HG03135 (cell line): ENCODE measurements around the gene GRIPAP1.
"Not testable (repeated sequence)": the region's sequence is repeated elsewhere in the genome, so short reads cannot be mapped to it uniquely, and the experiment has no call there.

ENCODE experiments used
- ATAC-seq: cut with Tn5 transposase; IDR thresholded peaks from one replicate; pipeline ENCODE4 v1.9.1; 2021; ENCODE audit warnings: mild to moderate bottlenecking, moderate library complexity; ENCODE audit not compliant: unreplicated experiment

Gene GRIPAP1

DNA sequence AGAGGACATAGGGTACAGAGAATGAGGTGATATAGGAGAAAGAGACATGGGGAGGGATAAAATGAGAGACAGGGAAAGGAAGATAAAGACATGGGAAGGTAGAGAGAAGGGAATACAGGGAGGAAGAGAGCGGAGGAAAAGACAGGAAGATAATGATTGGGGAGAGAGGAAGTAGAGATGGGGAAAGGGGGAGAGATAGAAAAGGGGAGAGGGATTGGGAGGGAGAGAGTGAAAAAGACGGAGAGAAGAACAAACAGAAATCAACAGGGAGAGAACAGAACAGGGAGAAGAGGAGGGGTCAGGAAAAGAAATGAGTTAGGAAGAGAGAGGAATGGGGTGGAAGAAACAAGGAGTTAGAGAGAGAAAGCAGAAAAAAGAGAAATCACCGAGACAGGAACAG is 4.6 kb downstream of the GRIPAP1 start:
- no peak for ATAC-seq

DNA sequence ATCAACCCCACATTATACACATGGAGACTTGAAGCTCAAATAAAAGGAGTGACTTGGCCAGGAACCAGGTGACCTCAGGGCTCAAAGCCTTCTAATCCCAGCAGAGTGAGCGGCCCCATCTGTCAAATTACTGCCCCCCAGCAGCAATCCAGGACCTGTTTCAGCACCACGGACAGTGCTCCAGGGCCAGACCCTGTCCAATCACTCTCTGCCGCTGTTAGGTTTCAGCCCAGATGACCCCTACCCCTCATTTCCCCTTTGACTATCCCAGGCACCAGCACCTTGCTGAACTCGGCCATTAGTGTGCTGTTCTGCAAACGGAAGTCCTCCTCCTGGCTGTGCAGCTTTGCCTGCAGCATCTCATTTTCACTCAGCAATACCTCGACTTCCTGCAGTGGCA is 5.1 kb downstream of the GRIPAP1 start:
- no peak for ATAC-seq

DNA sequence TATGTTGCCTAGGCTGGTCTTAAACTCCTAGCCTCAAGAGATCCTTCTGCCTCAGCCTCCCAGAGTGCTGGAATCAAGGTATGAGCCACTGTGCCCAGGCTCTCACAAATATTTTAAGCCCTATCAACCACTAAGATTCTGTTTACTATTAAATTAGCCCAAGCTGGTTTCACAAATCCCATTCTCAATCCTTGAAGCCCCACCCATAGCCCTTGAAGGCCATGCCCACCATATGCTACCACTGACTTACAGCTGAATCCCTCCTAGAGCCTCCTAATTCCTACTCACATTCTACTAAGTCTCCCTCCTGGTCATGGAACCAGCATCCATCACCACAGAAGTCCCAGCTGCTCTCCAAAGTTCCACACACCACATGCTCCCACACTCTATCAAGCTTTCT is 9.7 kb downstream of the GRIPAP1 start:
- ATAC-seq = no peak

DNA sequence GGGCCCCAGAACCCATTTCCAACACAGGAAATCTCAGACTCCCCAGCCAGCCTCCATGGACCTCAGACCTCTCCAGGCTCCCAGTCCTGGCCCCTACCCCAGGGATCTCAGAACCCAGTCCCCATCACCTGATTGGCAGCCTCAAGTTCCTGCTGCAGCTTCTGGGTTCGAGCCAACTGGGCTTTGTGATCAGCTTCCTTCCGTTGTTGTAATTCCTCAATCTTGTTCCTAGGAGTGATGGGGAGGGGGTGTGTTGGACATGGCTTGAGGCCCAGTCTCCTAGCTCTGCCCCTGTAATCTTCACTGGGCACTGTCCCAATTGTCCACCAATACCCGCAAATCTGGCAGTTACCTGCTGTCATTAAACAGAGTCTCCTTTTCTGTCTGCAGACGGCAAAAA is 12.6 kb downstream of the GRIPAP1 start:
- no peak for ATAC-seq

GRCh38 chrX:48983896-48984295 is 18.2 kb downstream of the GRIPAP1 start:
- ATAC-seq = no peak

DNA sequence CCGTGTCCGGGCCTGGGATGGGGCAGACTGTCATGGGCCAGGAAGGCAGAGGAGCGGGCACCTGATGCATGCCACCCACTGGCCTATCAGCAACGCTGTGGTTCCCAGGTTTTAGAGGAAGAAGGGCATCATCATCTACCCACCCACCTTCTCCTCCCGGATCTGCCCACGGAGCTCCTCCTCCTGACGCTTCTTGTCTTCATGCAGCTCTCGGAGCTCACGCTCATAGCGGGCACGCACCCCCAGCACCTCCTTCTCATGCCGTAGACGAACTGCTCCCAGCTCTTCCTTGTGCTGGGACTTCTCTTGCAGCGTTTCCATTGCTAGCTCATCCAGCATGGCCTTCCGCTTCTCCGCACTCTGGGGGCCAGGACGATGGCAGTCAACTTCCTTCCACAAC is 19.0 kb downstream of the GRIPAP1 start:
- ATAC-seq = no peak

DNA sequence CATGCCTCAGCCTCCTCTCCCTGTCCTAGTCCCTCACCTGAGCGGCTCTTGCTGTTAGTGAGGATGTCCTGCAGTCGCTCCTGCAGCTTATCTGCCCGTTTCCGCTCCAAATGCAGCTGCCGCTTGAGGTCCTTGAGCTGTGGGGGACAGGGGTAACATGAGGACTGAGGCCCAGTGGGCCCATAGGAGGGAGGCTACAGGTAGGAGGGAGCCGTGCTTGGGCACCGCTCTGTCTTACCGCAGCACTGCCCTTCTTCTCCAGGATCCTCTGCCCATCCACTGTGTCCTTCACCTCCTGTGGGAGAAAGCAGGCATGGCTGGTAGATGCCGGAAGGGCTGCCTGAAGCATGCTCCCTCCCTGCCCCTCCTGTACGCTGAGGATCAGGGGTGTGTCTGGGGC is 20.9 kb downstream of the GRIPAP1 start:
- ATAC-seq = no peak

- ATAC-seq = not testable (repeated sequence)
Measured at GRCh38 chrX:48980341-48980740, 21.7 kb downstream of the GRIPAP1 start.

DNA sequence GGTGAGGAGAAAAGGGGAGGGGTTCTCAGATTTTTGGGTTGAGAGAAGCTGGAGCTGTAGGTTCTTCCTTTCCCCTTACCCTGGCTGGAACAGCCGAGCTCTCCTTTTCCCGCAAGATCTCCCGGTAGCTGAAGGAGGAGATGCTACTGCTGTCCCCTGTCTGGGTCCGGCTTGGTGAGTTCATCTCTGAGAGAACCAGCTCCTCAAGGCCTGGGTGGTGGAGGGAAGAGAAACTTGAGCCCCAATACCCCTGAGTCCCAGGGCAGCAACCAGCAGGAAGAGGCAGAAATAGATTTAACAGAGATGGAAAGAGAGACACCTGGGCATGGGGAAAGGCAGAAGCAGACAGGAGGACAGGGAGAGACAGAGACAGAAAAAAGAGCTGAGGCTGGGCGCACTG is 23.8 kb downstream of the GRIPAP1 start:
- ATAC-seq = no peak

- ATAC-seq = no peak
Measured at GRCh38 chrX:48976086-48976485, 26.0 kb downstream of the GRIPAP1 start.

DNA sequence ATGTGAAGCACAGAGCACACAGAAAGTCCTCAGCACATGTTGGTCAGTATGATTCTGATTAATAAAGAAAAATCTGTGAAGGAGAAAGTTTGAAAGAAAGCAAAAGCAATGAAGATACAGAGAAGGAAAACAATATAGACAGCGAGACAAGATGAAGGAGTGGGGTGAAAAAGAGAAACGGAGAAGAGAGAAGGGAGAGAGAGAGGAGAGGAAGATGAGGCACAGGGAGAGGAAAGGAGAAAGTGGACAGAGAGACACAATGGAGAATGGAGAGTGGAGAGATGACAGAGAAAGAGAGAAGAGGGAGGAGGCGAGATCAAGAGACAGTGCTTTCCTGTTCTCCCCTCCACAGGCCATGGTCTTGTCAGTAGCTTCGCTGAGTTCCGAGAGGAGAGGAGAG is 26.5 kb downstream of the GRIPAP1 start:
- ATAC-seq = no peak

GRCh38 chrX:48975041-48975440 is 27.0 kb downstream of the GRIPAP1 start:
- ATAC-seq = no peak

DNA sequence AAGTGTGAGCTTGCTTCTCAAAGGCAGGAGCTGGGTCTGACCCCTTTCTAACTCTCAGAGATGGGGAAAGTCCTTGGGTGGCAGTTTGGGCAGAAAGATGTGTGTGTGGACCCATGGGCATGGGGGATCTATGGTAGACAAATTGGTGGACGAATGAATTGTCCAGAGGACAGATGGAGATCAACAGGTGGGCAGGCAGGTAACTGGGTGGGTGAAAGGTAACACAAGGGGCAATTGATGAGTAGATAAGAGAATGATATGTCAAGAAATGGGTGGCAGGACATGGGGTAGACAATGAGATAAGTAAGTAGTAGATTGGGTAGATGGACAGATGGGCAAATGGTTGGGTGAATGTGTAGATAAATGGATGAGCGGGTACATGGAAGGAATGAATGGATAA is 27.5 kb downstream of the GRIPAP1 start:
- no peak for ATAC-seq

GRCh38 chrX:48974033-48974432 is 28.0 kb downstream of the GRIPAP1 start:
- ATAC-seq = no peak

GRCh38 chrX:48972220-48973164 is 29.6 kb downstream of the GRIPAP1 start:
- ATAC-seq = no peak

GRCh38 chrX:48971249-48972219 is 30.5 kb downstream of the GRIPAP1 start, which contains the start of gene KCND1:
KCND1 (minus strand) TSS chrX:48971844; CDS start chrX:48970271, 1,573 bp downstream.
- ATAC-seq = no peak

- no peak for ATAC-seq
Measured at GRCh38 chrX:48969471-48969870, 32.6 kb downstream of the GRIPAP1 start.

DNA sequence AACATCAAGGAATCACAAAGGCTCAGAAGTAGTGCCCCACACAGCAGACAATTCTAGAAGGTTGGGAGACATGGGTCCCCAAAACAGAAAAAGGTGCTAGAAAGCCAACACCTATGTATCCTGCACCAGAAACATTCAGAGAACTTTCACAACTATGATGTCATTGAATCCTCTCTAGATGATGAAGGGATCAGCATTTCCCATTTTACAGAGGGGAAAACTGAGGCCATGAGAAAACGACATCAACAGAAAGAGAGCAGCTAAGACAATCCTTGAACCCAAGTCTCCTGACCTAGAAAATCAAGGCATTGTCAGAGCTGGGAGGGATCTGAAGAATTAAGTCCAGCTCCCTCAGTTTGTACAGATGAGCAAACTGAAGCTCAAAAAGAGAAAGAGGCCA is 33.7 kb downstream of the GRIPAP1 start:
- ATAC-seq = no peak

GRCh38 chrX:48966796-48967579 is 35.1 kb downstream of the GRIPAP1 start:
- ATAC-seq = no peak

GRCh38 chrX:48965959-48966358 is 36.1 kb downstream of the GRIPAP1 start:
- no peak for ATAC-seq
